Stimulated activated CD4-positive, alpha-beta T cell treated with anti-CD3 and anti-CD28 coated beads, Interleukin-1b, Interleukin-23, amount 100 ng/mL, for 24 hours (primary cell): Measurements from ENCODE around the gene MPDU1.
"Not testable (repeated sequence)": the region's sequence is repeated elsewhere in the genome, so short reads cannot be mapped to it uniquely, and the experiment has no call there.

ENCODE experiments used
- DNase-seq, 4 experiments: peaks; one replicate each; pipeline ENCODE4 v3.0.0-alpha.2; 2020; ENCODE audit warnings: low read depth in 4 of 4, low spot score in 1 of 4

The MPDU1 gene

DNA sequence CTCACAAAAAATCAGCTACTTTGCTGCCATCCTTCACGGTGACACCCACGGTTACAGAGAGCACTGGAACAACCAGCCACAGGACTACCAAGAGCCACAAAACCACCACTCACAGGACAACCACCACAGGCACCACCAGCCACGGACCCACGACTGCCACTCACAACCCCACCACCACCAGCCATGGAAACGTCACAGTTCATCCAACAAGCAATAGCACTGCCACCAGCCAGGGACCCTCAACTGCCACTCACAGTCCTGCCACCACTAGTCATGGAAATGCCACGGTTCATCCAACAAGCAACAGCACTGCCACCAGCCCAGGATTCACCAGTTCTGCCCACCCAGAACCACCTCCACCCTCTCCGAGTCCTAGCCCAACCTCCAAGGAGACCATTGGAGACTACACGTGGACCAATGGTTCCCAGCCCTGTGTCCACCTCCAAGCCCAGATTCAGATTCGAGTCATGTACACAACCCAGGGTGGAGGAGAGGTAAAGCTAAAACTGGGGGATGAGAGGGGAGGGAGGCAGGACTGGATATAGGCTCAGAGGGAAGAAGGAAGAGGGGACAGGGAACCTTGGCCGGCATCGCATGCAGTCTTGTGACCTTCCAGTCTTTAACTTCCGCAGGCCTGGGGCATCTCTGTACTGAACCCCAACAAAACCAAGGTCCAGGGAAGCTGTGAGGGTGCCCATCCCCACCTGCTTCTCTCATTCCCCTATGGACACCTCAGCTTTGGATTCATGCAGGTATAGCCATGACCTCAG is 3.6 kb upstream of the MPDU1 start:
- DNase-seq: no peak

DNA sequence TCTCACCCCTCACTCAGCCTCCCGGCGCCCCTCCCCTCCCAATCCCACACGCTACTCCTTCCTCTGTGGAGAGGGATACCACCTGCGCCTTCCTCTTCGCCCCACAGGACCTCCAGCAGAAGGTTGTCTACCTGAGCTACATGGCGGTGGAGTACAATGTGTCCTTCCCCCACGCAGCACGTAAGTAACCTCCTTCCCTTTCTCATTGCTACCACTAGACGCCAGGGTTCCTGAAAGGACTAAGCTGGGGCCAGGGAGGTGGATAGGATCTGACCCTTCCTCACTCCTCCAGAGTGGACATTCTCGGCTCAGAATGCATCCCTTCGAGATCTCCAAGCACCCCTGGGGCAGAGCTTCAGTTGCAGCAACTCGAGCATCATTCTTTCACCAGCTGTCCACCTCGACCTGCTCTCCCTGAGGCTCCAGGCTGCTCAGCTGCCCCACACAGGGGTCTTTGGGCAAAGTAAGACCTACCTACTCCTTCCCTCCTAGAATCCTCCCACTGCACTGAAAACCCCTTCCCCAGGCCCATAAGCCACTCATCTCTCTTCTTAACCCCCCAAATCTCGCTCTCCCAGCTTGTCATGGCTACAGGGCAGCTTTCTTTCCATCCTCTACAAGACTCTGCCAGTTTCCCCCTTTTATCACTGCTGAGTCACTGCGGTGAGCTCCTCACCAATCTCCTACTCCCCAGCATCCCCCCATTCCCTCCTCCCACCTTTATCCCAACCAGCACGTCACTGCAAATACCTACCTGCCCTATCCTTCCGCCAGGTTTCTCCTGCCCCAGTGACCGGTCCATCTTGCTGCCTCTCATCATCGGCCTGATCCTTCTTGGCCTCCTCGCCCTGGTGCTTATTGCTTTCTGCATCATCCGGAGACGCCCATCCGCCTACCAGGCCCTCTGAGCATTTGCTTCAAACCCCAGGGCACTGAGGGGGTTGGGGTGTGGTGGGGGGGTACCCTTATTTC is 2.8 kb upstream of the MPDU1 start:
- no peak for DNase-seq

DNA sequence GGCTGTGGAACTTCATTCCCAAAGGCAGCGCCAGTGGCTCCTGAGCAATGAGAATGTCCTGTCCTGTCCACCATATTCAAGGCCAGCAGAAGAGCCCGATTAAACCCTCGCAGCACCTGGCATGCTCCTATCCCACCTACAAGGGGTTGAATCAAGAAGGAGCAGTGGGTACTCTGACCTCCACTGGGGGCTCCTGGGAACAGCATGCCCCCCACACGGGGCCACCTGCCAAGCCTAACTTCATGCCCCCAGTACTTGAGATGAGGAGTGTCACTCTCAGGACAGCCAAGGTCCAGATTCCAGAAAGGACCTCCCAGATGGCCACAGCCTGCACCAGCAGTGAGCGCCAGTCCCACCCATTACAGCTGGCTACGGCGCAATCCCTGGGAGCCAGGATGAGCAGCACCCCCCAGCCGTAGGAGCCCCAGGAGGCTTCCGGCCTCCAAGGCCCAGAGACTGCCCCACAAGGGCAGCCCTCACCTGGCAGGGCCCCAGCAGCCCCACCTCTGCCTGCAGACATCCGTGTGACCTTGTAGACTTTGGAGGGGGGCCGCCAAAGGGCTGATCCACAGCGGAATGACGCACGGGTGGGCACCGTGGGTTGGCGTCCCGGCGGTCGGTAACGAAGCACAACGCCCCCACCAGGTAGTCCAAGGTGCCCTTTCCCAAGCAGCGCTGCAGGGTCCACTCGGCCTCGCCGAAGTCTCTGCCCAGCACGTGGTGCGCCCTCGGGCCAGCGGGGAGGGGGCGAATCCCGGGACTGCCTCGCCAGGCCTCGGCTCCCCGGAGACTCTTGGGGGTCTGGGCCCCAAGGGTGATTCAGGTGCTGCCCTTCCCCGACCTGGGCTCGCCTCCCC is 1.0 kb upstream of the MPDU1 start:
- DNase-seq: no peak

DNA sequence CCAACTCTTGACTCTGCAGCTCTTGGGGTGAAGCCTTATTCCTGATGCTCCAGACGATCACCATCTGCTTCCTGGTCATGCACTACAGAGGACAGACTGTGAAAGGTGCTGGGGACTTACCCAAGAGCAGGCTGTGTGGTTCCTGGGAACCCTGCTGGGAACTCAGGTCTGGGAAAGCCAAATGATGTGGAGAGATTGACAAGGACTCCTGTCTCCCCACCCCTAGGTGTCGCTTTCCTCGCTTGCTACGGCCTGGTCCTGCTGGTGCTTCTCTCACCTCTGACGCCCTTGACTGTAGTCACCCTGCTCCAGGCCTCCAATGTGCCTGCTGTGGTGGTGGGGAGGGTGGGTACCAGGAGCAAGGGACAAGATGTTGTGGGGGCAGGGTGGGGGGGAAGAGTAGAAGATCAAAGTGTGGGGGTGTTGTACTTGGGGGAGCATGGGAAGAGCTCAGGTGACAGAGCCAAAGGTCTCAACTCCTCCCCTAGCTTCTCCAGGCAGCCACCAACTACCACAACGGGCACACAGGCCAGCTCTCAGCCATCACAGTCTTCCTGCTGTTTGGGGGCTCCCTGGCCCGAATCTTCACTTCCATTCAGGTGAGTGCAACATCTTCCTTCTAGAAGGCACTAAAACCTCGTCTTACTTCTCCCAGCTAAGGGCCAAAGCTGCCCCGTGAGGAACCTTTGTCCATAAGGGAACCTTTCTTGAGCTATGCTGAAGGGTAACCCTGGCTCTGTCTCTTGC is 3.2 kb downstream of the MPDU1 start:
- no peak for DNase-seq

DNA sequence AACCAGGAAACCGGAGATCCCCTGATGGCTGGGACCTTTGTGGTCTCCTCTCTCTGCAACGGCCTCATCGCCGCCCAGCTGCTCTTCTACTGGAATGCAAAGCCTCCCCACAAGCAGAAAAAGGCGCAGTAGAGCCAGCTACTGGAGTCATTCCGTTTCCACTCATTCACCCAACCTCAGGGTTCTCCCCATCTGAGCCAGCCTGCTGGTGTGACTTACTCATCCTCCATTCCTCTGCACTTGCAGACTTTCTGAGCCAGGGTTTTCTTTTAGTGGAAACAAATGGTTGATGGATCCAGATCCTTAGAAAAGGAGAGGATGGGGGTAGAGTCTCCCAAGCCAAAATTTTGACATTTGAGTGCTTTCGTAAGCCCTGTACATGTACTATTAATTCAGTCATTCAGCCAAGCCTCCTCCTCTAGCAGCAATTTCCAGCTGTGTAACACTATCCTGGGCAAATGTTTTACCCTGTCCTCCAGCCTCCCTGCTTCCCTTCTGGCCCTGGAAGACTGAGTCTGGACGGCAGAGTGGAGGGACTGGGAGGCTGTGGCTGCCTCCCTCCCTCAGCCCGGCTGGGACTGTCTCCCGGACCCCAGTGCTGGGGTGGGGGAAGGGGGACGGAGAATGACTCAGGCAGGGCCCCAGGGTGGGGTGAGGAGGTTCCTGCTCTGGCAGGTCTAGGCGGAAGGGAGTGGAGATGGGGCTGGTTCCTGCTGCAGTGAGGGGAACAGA is 3.9 kb downstream of the MPDU1 start:
- no peak for DNase-seq

DNA sequence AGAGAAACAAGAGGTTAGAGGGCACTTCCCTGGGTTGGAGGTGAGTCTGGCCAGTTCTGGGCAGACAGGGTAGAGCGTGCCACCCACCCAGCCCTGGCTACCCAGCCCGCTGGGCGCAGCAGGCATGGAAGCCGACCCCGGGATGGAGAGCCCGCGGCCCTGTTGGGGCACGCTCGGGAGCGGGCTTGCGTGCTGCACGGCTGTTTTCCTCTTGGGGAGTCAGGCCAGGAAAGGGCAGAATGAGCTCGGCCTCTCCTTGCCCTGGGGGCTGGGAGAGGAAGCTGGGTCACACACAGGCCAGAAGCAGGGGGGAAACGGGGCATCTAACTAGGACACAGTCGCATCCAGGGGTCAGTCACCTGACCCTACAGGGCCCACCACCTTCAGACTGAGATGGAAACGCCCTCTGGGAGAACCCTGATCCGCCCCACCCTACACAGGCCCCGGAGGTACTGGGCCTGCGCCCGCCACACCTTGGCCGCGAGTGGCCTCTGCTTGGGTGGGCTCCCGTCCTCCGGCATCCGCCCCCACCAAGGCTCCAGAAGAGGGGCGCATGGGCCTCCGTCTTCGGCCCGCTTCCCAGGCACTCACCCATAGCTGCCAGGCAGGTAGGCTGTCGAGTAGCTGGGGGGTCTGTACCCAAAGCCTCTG is 5.0 kb downstream of the MPDU1 start:
- DNase-seq: no peak

DNA sequence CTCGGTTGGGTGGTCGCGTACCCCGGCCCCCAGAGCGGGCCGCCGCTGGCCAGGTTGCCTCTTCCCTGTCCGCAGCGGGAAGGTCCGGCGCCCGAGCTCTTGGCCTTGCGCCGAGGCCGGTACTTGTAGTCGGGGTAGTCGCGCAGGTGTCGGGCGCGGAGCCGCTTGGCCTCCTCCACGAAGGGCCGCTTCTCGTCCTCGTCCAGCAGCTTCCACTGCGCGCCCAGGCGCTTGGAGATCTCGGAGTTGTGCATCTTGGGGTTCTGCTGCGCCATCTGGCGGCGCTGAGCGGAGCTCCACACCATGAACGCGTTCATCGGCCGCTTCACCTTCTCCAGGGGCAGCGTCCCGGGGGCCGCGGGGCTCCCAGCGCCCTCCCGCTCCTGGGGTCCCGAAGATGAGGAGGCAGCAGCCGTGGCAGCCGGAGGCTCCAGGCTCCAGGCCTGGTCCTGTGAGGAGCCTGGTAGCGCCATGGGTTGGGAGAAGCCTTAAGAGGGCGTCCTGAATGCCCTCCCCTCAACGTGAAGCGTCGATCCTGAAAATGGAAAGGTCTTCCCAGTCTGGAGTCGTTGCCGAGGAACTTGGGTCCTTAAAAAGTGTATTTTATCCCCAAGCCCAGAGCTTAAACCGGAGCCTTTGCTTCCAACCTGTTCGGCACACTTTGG is 5.7 kb downstream of the MPDU1 start:
- DNase-seq: peak in 2 of 4 experiments; percentile 45 to 49

DNA sequence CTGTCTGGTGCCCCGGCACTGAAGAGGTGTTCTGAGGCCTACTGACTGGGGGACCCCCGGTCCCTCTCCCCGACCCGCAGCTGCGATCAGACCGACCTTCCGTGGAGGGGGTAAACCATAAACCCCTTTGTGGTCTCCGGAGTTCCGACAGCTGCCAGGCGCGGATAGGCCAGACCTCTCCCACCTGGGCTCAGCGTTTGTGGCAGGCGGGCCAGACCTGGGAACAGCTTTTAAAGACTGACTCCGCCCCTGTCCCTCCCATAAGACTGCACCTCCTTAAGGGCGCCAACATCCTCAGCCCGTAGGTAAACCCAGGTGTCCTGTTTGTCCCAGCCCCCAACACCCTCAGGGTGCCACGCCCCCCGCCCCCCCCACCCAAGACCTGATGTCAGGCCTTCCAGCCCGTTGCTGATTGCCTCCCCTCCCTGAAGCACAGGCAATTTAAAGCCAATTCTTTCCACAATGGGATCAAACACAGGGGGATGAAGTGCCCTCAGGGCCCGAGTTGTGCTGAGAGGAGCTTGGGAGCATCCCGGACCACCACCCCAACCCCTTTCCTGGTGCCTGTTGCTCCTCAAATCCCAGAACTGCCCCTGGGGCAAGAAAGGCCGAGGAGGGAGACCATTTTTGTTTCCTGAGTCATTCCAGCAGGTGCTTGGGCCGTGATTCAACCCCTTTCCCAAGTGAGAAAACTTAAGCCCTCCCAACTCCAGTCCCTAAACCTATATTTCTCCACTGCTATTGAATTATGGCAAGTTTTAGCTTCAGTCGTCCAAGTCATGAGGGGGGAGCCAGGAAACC is 6.4 kb downstream of the MPDU1 start, which contains the start of gene SOX15:
Gene SOX15 (minus strand): TSS at position 204 of the 801 bp plus-strand sequence. CDS start 418 bp downstream, outside the sequence.
- DNase-seq: no peak

DNA sequence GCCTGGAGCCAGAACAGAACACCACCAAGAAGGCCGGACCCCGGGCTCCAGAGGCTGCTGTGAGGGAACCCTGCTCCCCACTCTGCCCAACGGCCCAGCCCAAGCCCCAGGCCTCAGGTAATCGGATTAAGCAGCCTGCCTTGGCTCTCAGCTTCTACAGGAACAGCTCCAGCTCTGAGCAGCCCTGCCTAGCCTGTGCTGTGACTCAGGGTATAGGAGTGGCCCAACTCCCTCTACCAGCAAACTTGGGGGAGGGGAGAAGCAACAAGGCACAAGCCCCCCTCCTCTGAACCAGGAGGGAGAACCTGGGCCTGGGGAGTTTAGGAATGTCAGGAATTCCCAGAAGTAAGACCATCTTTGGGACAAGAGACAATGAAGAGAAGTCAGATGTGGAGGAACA is 7.1 kb downstream of the MPDU1 start:
- DNase-seq: no peak

DNA sequence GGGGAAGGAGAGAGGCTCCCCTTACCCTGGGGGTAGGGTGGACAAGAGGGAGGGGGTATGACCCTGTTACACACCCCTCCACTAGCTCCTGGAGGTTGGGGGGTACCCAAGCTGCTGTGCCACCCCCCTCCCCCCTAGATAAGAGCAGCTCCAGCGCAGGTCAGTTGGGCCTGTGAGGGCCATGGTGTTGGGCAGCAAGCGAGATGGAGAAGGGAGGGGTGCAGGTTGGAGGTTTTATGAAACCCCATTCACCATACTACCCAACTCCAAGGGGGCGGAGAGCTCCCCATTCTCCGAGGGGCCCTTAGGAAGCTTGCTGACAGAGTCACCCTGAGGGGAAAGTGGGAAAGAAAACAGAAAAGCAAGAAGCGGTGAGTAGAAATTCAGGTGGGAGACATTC is 7.9 kb downstream of the MPDU1 start:
- no peak for DNase-seq

DNA sequence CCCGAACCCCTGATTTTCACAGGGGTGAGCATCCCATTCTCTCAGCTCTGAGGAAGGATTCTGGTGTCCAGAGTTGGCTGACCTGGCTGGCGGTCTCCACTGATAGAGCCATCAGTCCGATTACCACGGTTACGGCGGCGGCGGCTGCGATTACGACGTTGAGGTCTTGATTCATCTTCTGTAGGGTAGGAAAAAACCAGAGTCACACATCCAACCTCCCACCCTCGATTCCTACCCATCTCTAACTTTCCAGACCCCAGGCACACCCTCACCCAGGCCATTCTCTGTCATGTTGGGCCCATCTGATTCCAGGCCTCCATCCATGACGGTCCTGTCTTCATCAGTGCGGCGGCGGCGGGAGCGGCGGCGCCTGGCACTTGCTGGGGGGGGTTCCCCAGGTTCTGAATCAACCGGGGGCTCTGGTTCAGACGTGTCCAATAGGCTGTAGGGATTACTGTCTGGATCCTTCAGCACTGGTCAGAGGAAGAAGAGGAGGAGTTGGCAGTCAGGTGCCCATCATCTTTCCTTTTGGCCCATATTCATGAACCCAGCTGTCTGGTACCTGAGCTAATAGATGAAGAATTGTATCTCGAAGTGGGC is 8.9 kb downstream of the MPDU1 start:
- no peak for DNase-seq

DNA sequence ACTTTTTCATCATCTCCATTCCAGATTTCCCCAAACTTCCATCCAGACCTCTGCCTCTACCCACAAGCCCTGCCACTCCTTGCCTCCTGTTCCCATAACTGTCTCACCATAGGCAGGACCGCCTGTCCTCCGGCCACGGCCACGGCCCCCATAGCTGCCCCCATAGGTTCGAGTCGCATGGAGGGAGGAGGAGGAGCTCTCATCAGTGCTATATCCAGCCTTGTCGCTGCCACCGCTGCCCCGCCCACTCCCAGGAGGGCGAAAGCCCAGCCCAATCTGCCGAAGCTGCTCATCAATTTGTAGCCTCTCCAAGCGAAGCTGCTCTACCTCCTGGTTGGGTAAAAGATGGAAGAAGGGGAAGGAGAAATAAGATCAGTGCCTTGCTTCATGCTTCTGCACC is 9.6 kb downstream of the MPDU1 start:
- DNase-seq: no peak

DNA sequence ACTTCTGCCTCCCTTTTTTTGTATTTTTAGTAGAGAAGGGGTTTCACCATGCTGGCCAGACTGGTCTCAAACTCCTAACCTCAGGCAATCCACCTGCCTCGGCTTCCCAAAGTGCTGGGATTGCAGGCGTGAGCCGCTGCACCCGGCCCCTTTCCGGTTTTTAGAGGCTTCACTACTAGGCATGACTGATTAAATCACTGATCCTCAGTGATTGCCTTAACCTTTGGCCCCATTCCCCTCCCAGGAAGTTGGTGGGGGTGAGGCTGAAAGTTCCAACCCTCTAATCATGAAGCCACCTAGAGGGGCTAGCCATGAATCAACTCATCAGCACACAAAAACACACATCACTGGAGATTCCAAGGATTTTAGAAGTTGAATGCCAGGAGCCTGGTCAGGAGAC is 13.9 kb downstream of the MPDU1 start:
- not testable (repeated sequence) for DNase-seq

DNA sequence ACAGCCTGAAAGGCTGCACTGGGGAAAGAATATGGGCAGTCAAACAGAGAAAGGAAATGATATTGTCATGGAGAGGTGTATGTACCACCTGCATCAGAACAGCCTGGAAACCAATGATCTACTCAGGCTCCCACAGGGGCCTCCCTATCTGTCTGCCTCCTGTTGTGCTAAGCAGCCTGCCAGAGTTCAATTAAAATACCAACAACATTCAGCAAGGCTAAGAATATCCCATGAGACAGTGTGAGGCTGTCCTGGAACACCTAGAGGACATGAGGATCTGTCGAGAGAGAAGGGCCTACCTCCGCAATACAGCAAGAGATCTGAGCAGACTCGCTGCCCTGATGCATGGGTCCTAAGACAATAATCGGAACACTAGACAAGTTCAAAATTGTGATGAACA is 22.6 kb downstream of the MPDU1 start:
- DNase-seq: no peak

DNA sequence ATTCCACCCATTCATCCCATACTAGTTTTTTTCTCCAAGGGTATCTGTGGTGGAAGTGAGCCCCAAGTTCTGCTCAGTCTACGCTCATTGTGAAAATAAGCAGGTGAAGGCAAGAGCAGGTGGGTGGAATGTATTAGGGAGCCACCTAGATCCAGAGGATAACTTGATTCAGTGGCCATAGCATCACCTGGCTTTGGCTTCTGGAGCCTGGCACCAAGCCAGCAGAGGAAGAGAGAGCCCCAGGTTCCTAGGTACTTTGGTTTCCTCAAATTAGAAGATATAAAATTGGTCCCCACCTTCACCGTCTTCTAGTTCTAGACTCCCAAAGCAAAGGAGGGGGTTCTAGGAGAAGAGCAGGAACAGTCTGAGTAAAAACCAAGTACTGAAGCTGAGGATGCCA is 27.0 kb downstream of the MPDU1 start:
- no peak for DNase-seq

DNA sequence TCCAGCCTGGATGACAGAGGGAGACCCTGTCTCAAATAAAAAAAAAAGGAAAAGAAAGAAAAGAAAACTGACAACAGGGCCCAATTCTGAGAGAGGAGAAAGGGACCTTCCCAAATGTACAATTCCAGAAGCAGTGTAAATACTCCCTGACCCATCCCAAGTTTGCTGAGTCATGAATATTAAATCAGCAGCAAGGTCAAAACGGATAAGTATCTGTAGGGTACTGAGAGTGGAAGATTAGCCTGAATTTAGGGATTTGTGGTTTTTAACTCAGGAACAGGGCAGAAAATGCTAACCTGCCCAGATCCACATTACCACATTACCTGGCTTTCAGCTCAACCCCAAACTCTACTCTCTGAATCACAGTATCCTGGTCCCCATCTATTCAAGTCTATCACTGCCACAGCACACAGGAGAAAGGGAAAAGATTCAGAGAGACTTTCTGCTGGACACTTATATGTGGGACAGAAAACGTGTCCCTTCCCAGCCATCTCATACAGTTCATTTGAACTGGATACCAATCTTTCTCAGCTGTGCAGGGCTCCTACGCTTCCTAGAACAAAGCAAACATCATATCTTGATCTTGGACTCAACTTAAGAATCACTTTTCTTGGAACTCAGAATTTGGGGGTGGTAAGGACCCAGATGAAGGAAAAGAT is 28.1 kb downstream of the MPDU1 start:
- DNase-seq: no peak

DNA sequence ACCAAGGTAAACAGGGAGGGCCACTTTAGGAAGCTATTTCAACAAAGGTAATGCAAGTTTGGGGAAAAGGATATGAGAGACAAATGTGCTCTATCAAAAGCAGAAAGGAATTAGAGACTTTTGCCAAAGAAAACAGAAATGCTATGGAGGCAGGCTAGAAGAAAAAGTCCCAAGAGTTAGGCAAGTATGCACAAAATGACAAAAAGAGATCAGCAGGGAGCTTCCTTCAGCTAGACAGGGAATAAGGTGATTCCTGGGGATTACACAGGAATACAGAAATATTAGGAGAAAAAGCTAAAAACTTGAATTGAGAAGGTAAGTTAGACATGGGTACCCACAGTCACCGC is 28.6 kb downstream of the MPDU1 start:
- no peak for DNase-seq
